SJSA1 (cell line): Measurements from ENCODE around the gene TBC1D5. TPM values are rescaled to one million over a fixed set of nuclear protein-coding genes. Genes with fewer than 3 reads are reported as not detected.
"Not testable (repeated sequence)": the region's sequence is repeated elsewhere in the genome, so short reads cannot be mapped to it uniquely, and the experiment has no call there.

ENCODE experiments used
- DNase-seq, 2 experiments: peaks; one replicate each; pipeline ENCODE4 v3.0.0-alpha.2; 2015 to 2020; ENCODE audit warnings: low spot score in 2 of 2, low read depth in 1 of 2
- H3K27ac ChIP-seq: fragments of 250-450 bp; sonication (Bioruptor Pico); 2 replicates; pipeline ENCODE4 v1.5.1; 2020; ENCODE audit warnings: mild to moderate bottlenecking, moderate library complexity
- H3K27me3 ChIP-seq: fragments of 250-450 bp; sonication (Bioruptor Pico); replicated peaks from 2 replicates; pipeline ENCODE4 v1.5.1; 2020; ENCODE audit warnings: mild to moderate bottlenecking, moderate library complexity
- H3K36me3 ChIP-seq: fragments of 250-450 bp; sonication (Bioruptor Pico); 2 replicates; pipeline ENCODE4 v1.5.1; 2020; ENCODE audit warnings: mild to moderate bottlenecking
- H3K4me1 ChIP-seq: fragments of 250-450 bp; sonication (Bioruptor Pico); replicated peaks from 2 replicates; pipeline ENCODE4 v1.6.1; 2021; ENCODE audit warnings: mild to moderate bottlenecking
- H3K4me3 ChIP-seq: fragments of 250-450 bp; sonication (Bioruptor Pico); 2 replicates; pipeline ENCODE4 v1.5.1; 2020; ENCODE audit warnings: mild to moderate bottlenecking
- H3K9me3 ChIP-seq: fragments of 250-450 bp; sonication (Bioruptor Pico); replicated peaks from 2 replicates; pipeline ENCODE4 v1.5.1; 2020; ENCODE audit warnings: mild to moderate bottlenecking
- total RNA-seq: library from RNA; depleted of rRNA; stranded (reverse); fragments of >200 nt; shearing (Covaris generic); gene quantifications from 2 replicates; pipeline ENCODE4 v1.2.3, GENCODE V29; 2014

The TBC1D5 gene
- total RNA-seq, 1 experiment from 2014 or later: 40.8 TPM

DNA sequence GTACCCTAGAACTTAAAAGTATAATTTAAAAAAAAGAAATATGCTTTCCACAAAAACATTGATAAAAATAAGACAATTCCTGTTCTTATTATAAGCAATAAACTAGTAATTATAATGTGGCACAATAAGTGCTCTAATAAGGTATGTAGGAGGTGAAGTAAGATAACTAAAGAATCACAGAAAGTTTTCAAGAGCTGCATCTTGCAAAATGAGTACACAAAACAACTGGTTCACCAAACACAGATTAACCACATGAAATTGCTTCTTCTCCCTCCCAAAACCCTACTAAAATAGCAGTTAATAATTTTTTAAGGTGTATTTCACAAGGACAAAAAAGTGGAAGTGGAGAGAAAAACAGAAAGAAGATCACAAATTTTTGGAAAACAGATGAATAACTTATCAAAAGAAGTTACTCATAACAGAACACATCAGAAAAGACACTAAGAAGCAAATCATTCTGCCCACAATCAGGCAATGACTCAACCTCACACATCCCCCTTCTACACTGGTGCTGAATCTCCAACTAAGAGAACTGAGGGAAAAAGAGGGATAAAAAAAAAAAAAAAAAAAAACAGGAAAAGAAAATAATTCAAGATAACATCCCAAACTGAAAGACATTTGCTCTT, 64.2 kb downstream of the TBC1D5 start:
- no peaks in the 10 kb centered on the region for H3K27me3 ChIP-seq
- no peak overlapping the region for H3K27ac ChIP-seq
- H3K4me3 ChIP-seq: no peak overlapping the region
- no peaks in the 10 kb centered on the region for H3K4me1 ChIP-seq
- no peaks in the 10 kb centered on the region for H3K36me3 ChIP-seq
- DNase-seq: peak in 1 of 2 experiments; percentile 6
- no peaks in the 10 kb centered on the region for H3K9me3 ChIP-seq

- H3K36me3 ChIP-seq: no peaks in the 10 kb centered on the region
- no peak overlapping the region for H3K4me3 ChIP-seq
- no peak for DNase-seq
- H3K27ac ChIP-seq: no peak overlapping the region
- no peaks in the 10 kb centered on the region for H3K9me3 ChIP-seq
- H3K27me3 ChIP-seq: no peaks in the 10 kb centered on the region
- no peaks in the 10 kb centered on the region for H3K4me1 ChIP-seq
Observed at GRCh38 chr3:17674082-17674686, 68.2 kb downstream of the TBC1D5 start.

- DNase-seq: no peak
- no peak overlapping the region for H3K4me3 ChIP-seq
Observed at GRCh38 chr3:17672506-17672905, 69.9 kb downstream of the TBC1D5 start.

DNA sequence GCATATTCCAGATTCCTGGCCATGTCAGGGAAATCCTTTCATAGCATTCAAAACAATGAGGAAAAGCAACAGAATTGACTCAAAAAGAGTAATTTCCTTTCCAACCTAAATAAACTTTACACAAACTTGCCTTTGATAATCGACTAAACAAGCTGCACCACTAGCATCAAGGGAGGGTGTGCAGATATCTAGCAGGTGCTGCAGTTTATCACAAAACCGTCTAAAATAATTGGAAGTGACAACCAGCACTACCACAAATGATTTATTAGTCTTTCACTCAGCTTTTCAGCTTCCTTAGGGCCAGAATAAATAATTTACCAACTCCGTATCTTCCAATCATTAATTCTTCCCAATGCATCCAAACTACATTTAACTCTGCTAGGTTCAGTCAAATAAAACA, 71.7 kb downstream of the TBC1D5 start:
- Histone ChIP-seq H3K27me3 (no peaks in the 10 kb centered on the region), H3K9me3 (no peaks in the 10 kb centered on the region), H3K27ac (no peak overlapping the region), H3K4me1 (no peaks in the 10 kb centered on the region), H3K36me3 (no peaks in the 10 kb centered on the region), H3K4me3 (no peak overlapping the region)
- no peak for DNase-seq

More at GRCh38 chr3:17672506-17672905, 69.9 kb downstream of the TBC1D5 start:
- Histone ChIP-seq H3K4me1 (no peaks in the 10 kb centered on the region), H3K27ac (no peak overlapping the region), H3K27me3 (no peaks in the 10 kb centered on the region), H3K36me3 (no peaks in the 10 kb centered on the region), H3K9me3 (no peaks in the 10 kb centered on the region)

DNA sequence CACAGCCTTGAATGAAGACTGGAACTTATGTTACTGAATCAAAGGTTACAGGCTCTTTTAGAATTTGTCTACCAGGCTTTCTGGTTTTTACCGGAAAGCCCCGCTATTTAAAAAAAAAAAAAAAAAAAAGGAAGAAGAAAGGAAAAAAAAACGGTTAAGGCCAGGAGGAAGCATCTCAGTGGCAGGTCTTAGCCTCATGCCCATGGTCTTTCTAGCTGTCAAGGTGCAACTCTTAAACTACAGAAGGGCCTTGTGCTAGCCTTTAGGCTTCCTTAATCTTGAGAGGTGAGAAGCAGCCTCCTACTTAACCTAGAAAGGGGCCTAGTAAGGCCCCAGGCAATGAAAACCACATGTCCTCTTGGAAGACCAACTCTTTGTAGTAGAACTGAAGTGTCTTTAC, 77.5 kb downstream of the TBC1D5 start:
- Histone ChIP-seq H3K27me3 (no peaks in the 10 kb centered on the region), H3K4me1 (no peaks in the 10 kb centered on the region), H3K4me3 (no peak overlapping the region), H3K27ac (no peak overlapping the region), H3K36me3 (no peaks in the 10 kb centered on the region), H3K9me3 (no peaks in the 10 kb centered on the region)
- DNase-seq: no peak

- Histone ChIP-seq H3K27me3 (no peaks in the 10 kb centered on the region), H3K4me3 (no peak overlapping the region), H3K9me3 (no peaks in the 10 kb centered on the region), H3K4me1 (no peaks in the 10 kb centered on the region), H3K27ac (no peak overlapping the region), H3K36me3 (no peaks in the 10 kb centered on the region)
- no peak for DNase-seq
Observed at GRCh38 chr3:17656264-17656663, 86.2 kb downstream of the TBC1D5 start.

- no peak for DNase-seq
- Histone ChIP-seq H3K27me3 (no peaks in the 10 kb centered on the region), H3K4me1 (no peaks in the 10 kb centered on the region), H3K4me3 (no peak overlapping the region), H3K27ac (no peak overlapping the region), H3K36me3 (no peaks in the 10 kb centered on the region), H3K9me3 (no peaks in the 10 kb centered on the region)
Observed at GRCh38 chr3:17655743-17656142, 86.7 kb downstream of the TBC1D5 start.

DNA sequence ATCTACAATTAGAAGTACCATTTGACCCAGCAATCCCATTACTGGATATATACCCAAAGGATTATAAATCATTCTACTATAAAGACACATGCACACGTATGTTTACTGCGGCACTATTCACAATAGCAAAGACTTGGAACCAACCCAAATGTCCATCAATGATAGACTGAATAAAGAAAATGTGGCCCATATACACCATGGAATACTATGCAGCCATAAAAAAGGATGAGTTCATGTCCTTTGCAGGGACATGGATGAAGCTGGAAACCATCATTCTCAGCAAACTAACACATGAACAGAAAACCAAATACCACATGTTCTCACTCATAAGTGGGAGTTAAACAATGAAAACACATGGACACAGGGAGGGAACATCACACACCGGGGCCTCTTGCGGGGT, 92.7 kb downstream of the TBC1D5 start:
- not testable (repeated sequence) for H3K27me3 ChIP-seq, DNase-seq, H3K36me3 ChIP-seq, H3K4me1 ChIP-seq, H3K4me3 ChIP-seq, H3K9me3 ChIP-seq, H3K27ac ChIP-seq

- H3K9me3 ChIP-seq, H3K36me3 ChIP-seq, H3K4me3 ChIP-seq, DNase-seq, H3K27ac ChIP-seq, H3K4me1 ChIP-seq, H3K27me3 ChIP-seq: not testable (repeated sequence)
Observed at GRCh38 chr3:17648630-17649355, 93.6 kb downstream of the TBC1D5 start.

DNA sequence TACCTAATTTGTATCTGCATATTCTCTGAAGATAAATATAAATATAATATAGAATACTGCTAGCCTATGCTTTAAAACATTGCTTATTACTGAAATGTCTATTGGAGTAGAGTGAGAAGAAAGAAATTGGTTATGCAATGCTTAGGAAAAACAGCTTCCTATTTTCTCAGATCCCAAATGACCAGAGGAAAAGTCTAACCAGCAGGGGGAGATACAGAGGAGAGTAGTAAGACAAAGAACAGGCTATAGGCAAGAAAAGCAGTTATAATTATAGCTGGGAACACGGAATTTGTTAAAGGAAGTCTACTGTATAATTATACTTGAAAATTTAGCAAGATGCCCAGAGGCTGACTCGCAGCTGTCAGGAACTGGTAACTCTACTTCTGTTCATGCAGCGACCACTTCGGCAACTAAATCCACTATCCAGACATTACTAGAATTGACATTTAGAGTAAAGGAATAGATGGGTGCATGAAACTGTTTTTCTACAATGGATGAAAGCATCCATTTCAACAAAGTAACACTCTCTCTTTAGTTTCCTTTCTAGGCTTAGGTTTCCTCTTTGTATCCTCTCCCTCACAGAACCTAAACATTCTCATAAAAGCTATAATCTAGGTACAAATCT, 97.2 kb downstream of the TBC1D5 start:
- H3K4me1 ChIP-seq: peaks cover 9% of the 10 kb centered on the region; the same call in 1 of the 2 replicates
- H3K27me3 ChIP-seq: no peaks in the 10 kb centered on the region
- H3K9me3 ChIP-seq: no peaks in the 10 kb centered on the region
- no peak overlapping the region for H3K27ac ChIP-seq
- peak in 1 of 2 experiments; percentile 26 for DNase-seq
- no peak overlapping the region for H3K4me3 ChIP-seq
- H3K36me3 ChIP-seq: no peaks in the 10 kb centered on the region

DNA sequence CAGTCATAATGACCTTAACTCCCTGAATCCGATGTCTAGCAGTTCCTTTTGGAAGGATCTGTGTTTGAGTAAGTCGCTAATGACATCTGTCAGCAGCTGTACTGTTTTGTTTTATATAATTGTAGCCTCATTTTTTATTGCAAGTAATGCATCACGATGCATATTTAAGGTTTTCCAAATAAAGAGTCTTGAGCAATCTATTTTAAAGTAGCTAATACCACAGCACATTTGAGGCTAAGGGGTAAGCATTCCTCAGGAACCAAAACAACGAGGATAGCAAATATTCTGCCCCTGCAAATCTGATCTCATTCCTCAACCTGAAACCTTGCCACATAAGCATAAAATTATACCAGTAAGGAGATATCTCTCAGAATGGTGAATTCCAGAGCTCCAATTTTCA, 98.7 kb downstream of the TBC1D5 start:
- Histone ChIP-seq H3K4me1 (peaks cover 23% of the 10 kb centered on the region), H3K27ac (no peak overlapping the region), H3K36me3 (no peaks in the 10 kb centered on the region), H3K27me3 (no peaks in the 10 kb centered on the region), H3K9me3 (no peaks in the 10 kb centered on the region), H3K4me3 (no peak overlapping the region)
- no peak for DNase-seq

- DNase-seq: no peak
- no peak overlapping the region for H3K27ac ChIP-seq
- no peak overlapping the region for H3K4me3 ChIP-seq
- no peaks in the 10 kb centered on the region for H3K27me3 ChIP-seq
- no peaks in the 10 kb centered on the region for H3K36me3 ChIP-seq
- no peaks in the 10 kb centered on the region for H3K9me3 ChIP-seq
- peaks cover 30% of the 10 kb centered on the region for H3K4me1 ChIP-seq
Observed at GRCh38 chr3:17642474-17642873, 100.0 kb downstream of the TBC1D5 start.

- DNase-seq: no peak
- Histone ChIP-seq H3K27me3 (no peaks in the 10 kb centered on the region), H3K4me3 (no peak overlapping the region), H3K9me3 (no peaks in the 10 kb centered on the region), H3K36me3 (no peaks in the 10 kb centered on the region), H3K27ac (no peak overlapping the region; the same call in 1 of the 2 replicates), H3K4me1 (peaks cover 36% of the 10 kb centered on the region)
Observed at GRCh38 chr3:17640466-17640865, 102.0 kb downstream of the TBC1D5 start.

DNA sequence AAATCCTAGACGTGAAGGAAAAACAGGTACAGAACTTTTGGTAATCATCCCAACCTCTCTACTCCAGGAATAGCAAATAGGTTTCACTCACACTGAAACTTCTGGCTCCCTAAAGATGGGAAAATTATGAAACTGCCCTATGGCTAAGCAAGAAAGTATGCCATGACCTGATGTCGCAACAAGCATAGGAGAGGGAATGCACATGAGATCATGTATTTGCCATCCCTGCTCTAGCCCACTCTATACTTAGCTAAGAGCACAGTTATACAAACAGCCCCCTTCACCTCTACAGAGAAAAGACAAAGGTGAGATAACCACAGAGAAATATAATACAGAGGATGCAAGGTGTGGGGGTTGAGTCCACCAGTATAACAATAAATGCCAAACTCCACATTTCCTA, 102.7 kb downstream of the TBC1D5 start:
- Histone ChIP-seq H3K27me3 (no peaks in the 10 kb centered on the region), H3K4me3 (no peak overlapping the region), H3K36me3 (no peaks in the 10 kb centered on the region), H3K4me1 (peaks cover 43% of the 10 kb centered on the region), H3K27ac (peak overlapping the region; percentile 75), H3K9me3 (no peaks in the 10 kb centered on the region)
- DNase-seq: peak in 1 of 2 experiments; percentile 47
